Transverse colon (tissue), 4 donors: ENCODE data around the gene CHCHD5. TPM values are rescaled to one million over a fixed set of nuclear protein-coding genes. Genes with fewer than 3 reads are reported as not detected.
A peak's percentile ranks its signal among the peaks of the same experiment; 100 is the strongest.

Experiments
- DNase-seq: peaks from one replicate; pipeline ENCODE4 v3.0.0-alpha.2; 2019
- H3K27ac ChIP-seq, 4 donors: fragments of 200-600 bp; sonication (generic); 2 replicates each; pipeline ENCODE4 v1.5.1; 2016 to 2018; ENCODE audit warnings: inconsistent platforms in 4 of 4
- H3K27me3 ChIP-seq: fragments of 200-600 bp; sonication (generic); 2 replicates; pipeline ENCODE4 v1.5.1; 2017; ENCODE audit warnings: inconsistent platforms
- H3K36me3 ChIP-seq, 4 donors: fragments of 200-600 bp; sonication (generic); 2 replicates each; pipeline ENCODE4 v1.5.1; 2017 to 2019; ENCODE audit warnings: inconsistent platforms in 4 of 4
- H3K4me1 ChIP-seq, 4 donors: fragments of 200-600 bp; sonication (generic); 2 replicates each; pipeline ENCODE4 v1.5.1; 2017 to 2020; ENCODE audit warnings: inconsistent platforms in 4 of 4
- H3K4me3 ChIP-seq, 4 donors: fragments of 200-600 bp; sonication (generic); 1 replicate in 1 of 4; 2 replicates in 3 of 4; pipeline versions ENCODE4 v1.5.1 to v1.6.1; 2017 to 2019; ENCODE audit warnings: inconsistent platforms in 4 of 4
- H3K9me3 ChIP-seq, 2 donors: fragments of 200-600 bp; sonication (generic); 2 replicates each; pipeline ENCODE4 v1.5.1; 2017 to 2019; ENCODE audit warnings: inconsistent platforms in 2 of 2
- EP300 ChIP-seq: sonication (generic); formaldehyde crosslinking; IDR thresholded peaks from one replicate; pipeline ENCODE4 v1.6.1; 2017; ENCODE audit warnings: antibody characterized with exemption, low read depth
- POLR2A ChIP-seq: fragments of 450-650 bp; IDR thresholded peaks from one replicate; pipeline ENCODE4 v1.6.1; 2016; ENCODE audit warnings: antibody characterized with exemption, mild to moderate bottlenecking, moderate library complexity
- POLR2AphosphoS5 ChIP-seq, 3 donors: sonication (generic); formaldehyde crosslinking; IDR thresholded peaks; one replicate each; pipeline ENCODE4 v1.6.1; 2016; ENCODE audit warnings: antibody characterized with exemption in 3 of 3
- WGBS, 2 donors: methylation state at CpG; one replicate each; pipeline ENCODE4 v1.1.5; 2018; ENCODE audit warnings: low coverage in 1 of 2; 5-methylcytosine and 5-hydroxymethylcytosine counted together
- in situ Hi-C, 4 donors: fragments of 200-750 bp; cut with MboI; loops; one replicate each; pipeline versions ENCODE4 v1.15.0 to v1.15.1; 2017; ENCODE audit warnings: low sequenced_read_pairs in 3 of 4, low pct_ligation_motif_present in 1 of 4, low pct_unique_long_range_greater_than_20kb in 1 of 4
- intact Hi-C: fragments of 100-400 bp; cut with DNase I; formaldehyde crosslinking; loops from one replicate; pipeline ENCODE4 v1.15.1; 2023; ENCODE audit warnings: low total_unique reads
- total RNA-seq, 4 donors: library from RNA; depleted of rRNA; stranded (reverse); fragments of >200 nt; gene quantifications; one replicate each; pipeline ENCODE4 v1.1.0, GENCODE V29; 2016
- TF ChIP-seq, protein P1 (sequence below), 5 experiments: fragments of 200-600 bp in 3 of 5; fragments of 450-650 bp in 2 of 5; sonication (generic) in 3 of 5; IDR thresholded peaks; 1 replicate in 2 of 5; 2 replicates in 3 of 5; pipeline ENCODE4 v1.5.1; 2016 to 2017; ENCODE audit warnings: antibody characterized with exemption in 5 of 5, inconsistent platforms in 3 of 5, mild to moderate bottlenecking in 2 of 5, moderate library complexity in 1 of 5

Gene CHCHD5
- total RNA-seq, 4 donors from 2014 or later, result 11.1 to 23.0 (median 17.1) TPM

DNA sequence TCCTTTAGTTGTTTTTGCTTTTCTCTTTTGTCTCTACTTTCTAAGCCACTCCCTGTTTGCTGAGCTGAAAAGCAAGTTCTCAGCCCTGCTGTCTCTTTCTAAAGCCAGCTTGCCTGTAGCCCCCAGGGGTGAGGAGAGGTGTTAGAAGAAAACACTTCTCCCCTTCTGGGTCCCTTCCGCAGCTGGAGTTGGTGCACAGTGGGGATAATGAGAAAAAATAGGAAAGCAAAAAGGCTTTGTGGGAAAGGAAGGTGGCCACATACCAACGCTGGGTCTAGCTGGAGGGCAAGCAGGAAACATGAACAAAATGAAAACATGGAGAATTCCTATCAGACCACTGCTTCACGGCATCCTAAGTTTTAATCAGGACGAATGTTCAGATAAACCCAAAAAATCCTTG, 45.9 kb downstream of the CHCHD5 start:
- in situ Hi-C loops (no loop called here), intact Hi-C loops (no loop called here)
- H3K27ac ChIP-seq, result no peak overlapping the region
- H3K27me3 ChIP-seq, result peaks cover 3% of the 10 kb centered on the region
- 61 to 87% methylated on average over 4 of the region's 4 CpGs for WGBS, 2 donors
- H3K4me3 ChIP-seq, result no peak overlapping the region
- no peak for DNase-seq
- no peaks in the 10 kb centered on the region for H3K9me3 ChIP-seq
- no peaks in the 10 kb centered on the region for H3K36me3 ChIP-seq
- TF ChIP-seq POLR2AphosphoS5 (IDR thresholded peaks at IDR 0.05), result no peak
- TF ChIP-seq EP300, result no peak
- no peak for TF ChIP-seq POLR2A
- TF ChIP-seq, protein P1, sequence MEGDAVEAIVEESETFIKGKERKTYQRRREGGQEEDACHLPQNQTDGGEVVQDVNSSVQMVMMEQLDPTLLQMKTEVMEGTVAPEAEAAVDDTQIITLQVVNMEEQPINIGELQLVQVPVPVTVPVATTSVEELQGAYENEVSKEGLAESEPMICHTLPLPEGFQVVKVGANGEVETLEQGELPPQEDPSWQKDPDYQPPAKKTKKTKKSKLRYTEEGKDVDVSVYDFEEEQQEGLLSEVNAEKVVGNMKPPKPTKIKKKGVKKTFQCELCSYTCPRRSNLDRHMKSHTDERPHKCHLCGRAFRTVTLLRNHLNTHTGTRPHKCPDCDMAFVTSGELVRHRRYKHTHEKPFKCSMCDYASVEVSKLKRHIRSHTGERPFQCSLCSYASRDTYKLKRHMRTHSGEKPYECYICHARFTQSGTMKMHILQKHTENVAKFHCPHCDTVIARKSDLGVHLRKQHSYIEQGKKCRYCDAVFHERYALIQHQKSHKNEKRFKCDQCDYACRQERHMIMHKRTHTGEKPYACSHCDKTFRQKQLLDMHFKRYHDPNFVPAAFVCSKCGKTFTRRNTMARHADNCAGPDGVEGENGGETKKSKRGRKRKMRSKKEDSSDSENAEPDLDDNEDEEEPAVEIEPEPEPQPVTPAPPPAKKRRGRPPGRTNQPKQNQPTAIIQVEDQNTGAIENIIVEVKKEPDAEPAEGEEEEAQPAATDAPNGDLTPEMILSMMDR (IDR thresholded peaks at IDR 0.05), result no peak
- peaks cover 4 to 28% (median 10%) of the 10 kb centered on the region in 4 donors for H3K4me1 ChIP-seq

DNA sequence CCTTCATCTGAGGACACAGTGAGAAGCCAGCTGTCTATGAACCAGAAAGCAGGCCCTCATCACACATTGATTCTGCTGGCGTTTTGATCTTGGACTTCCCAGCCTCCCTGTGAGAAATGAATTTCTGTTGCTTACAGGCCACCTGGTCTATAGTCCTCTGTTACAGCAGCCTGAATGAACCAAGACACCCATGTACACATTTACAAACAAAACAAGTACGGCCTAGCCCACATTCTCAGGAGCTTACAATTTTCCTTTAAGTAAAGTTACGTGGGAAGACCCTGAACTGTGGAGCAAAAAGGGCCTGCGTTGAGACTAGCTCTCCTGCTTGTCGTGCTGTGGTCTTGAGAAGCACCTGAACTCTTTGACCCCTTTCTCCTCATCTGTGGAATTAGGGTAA, 49.3 kb downstream of the CHCHD5 start:
- TF ChIP-seq, protein P1 (IDR thresholded peaks at IDR 0.05), result no peak
- TF ChIP-seq EP300 (no peak), POLR2A (no peak), POLR2AphosphoS5 (IDR thresholded peaks at IDR 0.05) (no peak)
- peak; percentile 3 for DNase-seq
- Histone ChIP-seq H3K27ac (no peak overlapping the region), H3K36me3 (no peaks in the 10 kb centered on the region), H3K9me3 (no peaks in the 10 kb centered on the region), H3K27me3 (peaks cover 3% of the 10 kb centered on the region), H3K4me3 (no peak overlapping the region), H3K4me1 (peaks cover 0 to 29% (median 3%) of the 10 kb centered on the region in 4 donors)
- intact Hi-C loops, result no loop called here
- 91 to 95% methylated on average over 4 to 5 of the region's 5 CpGs for WGBS, 2 donors
- in situ Hi-C loops, result no loop called here

DNA sequence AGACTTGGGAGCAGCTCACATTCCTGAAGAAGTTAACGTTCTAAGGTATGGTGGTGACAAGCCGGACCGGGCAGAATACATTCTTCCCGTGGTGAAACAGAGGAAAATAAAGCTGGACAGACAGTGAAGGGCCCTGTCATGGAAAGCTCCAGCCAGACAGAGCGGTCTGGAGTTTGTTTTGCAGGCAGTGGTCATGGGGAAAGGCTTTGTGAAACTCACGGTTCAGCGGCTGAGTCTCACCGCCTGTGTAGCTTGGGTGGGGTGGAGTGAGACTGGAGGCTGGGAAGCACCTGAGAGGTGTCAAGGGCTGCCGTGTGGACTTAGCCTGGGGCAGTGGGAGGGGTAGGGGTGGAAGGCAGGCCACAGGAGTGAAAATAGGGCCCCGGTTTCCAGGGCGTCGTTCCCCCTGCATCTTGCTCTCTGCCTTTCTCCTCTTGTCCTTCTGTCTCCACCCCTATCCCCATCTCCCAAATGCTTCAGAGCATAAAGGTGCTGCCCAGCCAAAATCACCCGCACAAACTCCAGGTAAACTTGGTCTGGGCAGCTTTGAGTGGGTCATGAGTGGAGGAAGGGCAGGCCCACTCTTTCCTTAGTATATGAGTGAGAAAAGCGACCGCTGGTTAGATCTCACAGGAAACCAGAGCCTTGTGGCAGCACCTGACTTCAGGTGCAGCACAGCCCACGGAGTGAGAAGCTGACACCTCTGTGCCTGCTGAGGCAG, 49.9 kb downstream of the CHCHD5 start:
- 83 to 98% methylated on average over 8 to 16 of the region's 16 CpGs for WGBS, 2 donors

DNA sequence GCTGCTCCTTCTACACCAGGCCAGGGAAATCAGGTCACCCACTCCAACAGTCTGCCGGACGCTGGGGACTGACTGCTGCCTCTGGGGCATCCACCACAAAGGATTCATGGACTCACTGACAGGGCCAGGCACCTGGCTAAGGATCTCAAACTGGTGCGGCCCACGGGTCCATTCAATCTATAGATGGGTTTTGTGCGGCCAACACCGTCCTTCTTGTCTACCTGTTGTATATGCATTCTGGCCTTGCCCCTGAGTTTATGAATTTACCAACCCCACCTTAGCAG, 50.4 kb downstream of the CHCHD5 start:
- WGBS, 2 donors, result 86 to 90% methylated on average over 4 to 6 of the region's 6 CpGs
- TF ChIP-seq POLR2A (no peak), POLR2AphosphoS5 (IDR thresholded peaks at IDR 0.05) (no peak), EP300 (no peak)
- TF ChIP-seq, protein P1 (IDR thresholded peaks at IDR 0.05), result no peak
- Histone ChIP-seq H3K4me3 (no peak overlapping the region), H3K27ac (no peak overlapping the region), H3K4me1 (peaks cover 0 to 34% (median 5%) of the 10 kb centered on the region in 4 donors), H3K36me3 (no peaks in the 10 kb centered on the region), H3K9me3 (no peaks in the 10 kb centered on the region), H3K27me3 (peaks cover 3% of the 10 kb centered on the region)
- intact Hi-C loops (no loop called here), in situ Hi-C loops (no loop called here)
- DNase-seq, result no peak

More for the DNA sequence above, 49.9 kb downstream of the CHCHD5 start:
- Histone ChIP-seq H3K4me3 (no peak overlapping the region), H3K4me1 (peaks cover 0 to 34% (median 5%) of the 10 kb centered on the region in 4 donors), H3K36me3 (no peaks in the 10 kb centered on the region), H3K27me3 (peaks cover 3% of the 10 kb centered on the region), H3K27ac (no peak overlapping the region), H3K9me3 (no peaks in the 10 kb centered on the region)
- in situ Hi-C loops, result no loop called here
- intact Hi-C loops, result no loop called here
- peak; percentile 11 for DNase-seq
- TF ChIP-seq POLR2A, result no peak
- no peak for TF ChIP-seq POLR2AphosphoS5 (IDR thresholded peaks at IDR 0.05)
- TF ChIP-seq EP300, result no peak
- TF ChIP-seq, protein P1 (IDR thresholded peaks at IDR 0.05), result no peak
